OCI-LY3 (cell line): ENCODE results near the gene MTHFR.

Experiments
- H2AFZ ChIP-seq: fragments of 200-600, 300-600 bp; shearing (Covaris generic); 2 replicates; pipeline ENCODE4 v1.6.0; 2014; ENCODE audit warnings: antibody characterized with exemption, low read depth, low read length
- H3K27ac ChIP-seq: fragments of 200-600, 300-600 bp; sonication (generic); 2 replicates; pipeline ENCODE4 v1.5.1; 2014; ENCODE audit warnings: mild to moderate bottlenecking, low read length, moderate library complexity, mixed read lengths
- H3K27me3 ChIP-seq: fragments of 200-600, 300-600 bp; sonication (generic); 2 replicates; pipeline ENCODE4 v1.6.1; 2014; ENCODE audit warnings: low read depth, low read length, mixed read lengths
- H3K36me3 ChIP-seq: fragments of 200-600, 300-600 bp; sonication (generic); replicated peaks from 2 replicates; pipeline ENCODE3; 2014; ENCODE audit warnings: low read depth, low read length, mixed read lengths
- H3K4me1 ChIP-seq: fragments of 300-600, 200-600 bp; sonication (generic); 2 replicates; pipeline ENCODE4 v1.6.1; 2014; ENCODE audit warnings: low read length, mixed read lengths
- H3K4me2 ChIP-seq: fragments of 200-600, 300-600 bp; sonication (generic); 2 replicates; pipeline ENCODE4 v1.6.1; 2014; ENCODE audit warnings: low read length, mixed read lengths
- H3K4me3 ChIP-seq: fragments of 300-600, 200-600 bp; sonication (generic); 2 replicates; pipeline ENCODE4 v1.5.1; 2014; ENCODE audit warnings: antibody characterized with exemption, mild to moderate bottlenecking, low read length, moderate library complexity
- H3K79me2 ChIP-seq: fragments of 300-600, 200-600 bp; shearing (Covaris generic); 2 replicates; pipeline ENCODE4 v1.6.1; 2014; ENCODE audit warnings: mild to moderate bottlenecking, low read length, mixed read lengths
- H3K9ac ChIP-seq: fragments of 300-600, 200-600 bp; shearing (Covaris generic); 2 replicates; pipeline ENCODE4 v1.6.0; 2014; ENCODE audit warnings: mild to moderate bottlenecking, low read length, moderate library complexity
- H3K9me3 ChIP-seq: fragments of 200-600, 300-600 bp; shearing (Covaris generic); 2 replicates; pipeline ENCODE4 v1.6.1; 2014; ENCODE audit warnings: low read length, mixed read lengths; ENCODE audit not compliant: insufficient read depth
- H4K20me1 ChIP-seq: fragments of 200-600, 300-600 bp; sonication (generic); 2 replicates; pipeline ENCODE4 v1.6.1; 2016; ENCODE audit warnings: low read length, mixed read lengths; ENCODE audit not compliant: insufficient read depth
- CTCF ChIP-seq: fragments of 200-600, 300-600 bp; sonication (generic); IDR thresholded peaks from 2 replicates; pipeline ENCODE4 v1.5.1; 2014; ENCODE audit warnings: antibody characterized with exemption, low read length, low read depth
- EZH2phosphoT487 ChIP-seq: fragments of 200-600 bp; shearing (Covaris generic); IDR thresholded peaks from 2 replicates; pipeline ENCODE4 v1.6.1; 2018; ENCODE audit warnings: antibody characterized with exemption, mixed run types, low read depth

Gene MTHFR

GRCh38 chr1:11744287-11744686, 61.5 kb downstream of the MTHFR start:
- H3K9ac ChIP-seq: no peak overlapping the region
- no peaks in the 10 kb centered on the region for H3K9me3 ChIP-seq
- no peak overlapping the region for H2AFZ ChIP-seq
- H3K4me2 ChIP-seq: no peak overlapping the region
- no peaks in the 10 kb centered on the region for H4K20me1 ChIP-seq
- H3K36me3 ChIP-seq: no peaks in the 10 kb centered on the region
- H3K27ac ChIP-seq: no peak overlapping the region
- no peaks in the 10 kb centered on the region for H3K27me3 ChIP-seq
- no peaks in the 10 kb centered on the region for H3K79me2 ChIP-seq
- TF ChIP-seq EZH2phosphoT487 (no peak), CTCF (no peak)
- H3K4me3 ChIP-seq: no peak overlapping the region
- no peaks in the 10 kb centered on the region for H3K4me1 ChIP-seq

- Histone ChIP-seq H4K20me1 (no peaks in the 10 kb centered on the region), H2AFZ (no peak overlapping the region), H3K79me2 (no peaks in the 10 kb centered on the region), H3K4me1 (peaks cover 4% of the 10 kb centered on the region), H3K4me2 (no peak overlapping the region), H3K9ac (no peak overlapping the region), H3K4me3 (no peak overlapping the region), H3K27me3 (no peaks in the 10 kb centered on the region), H3K27ac (no peak overlapping the region), H3K9me3 (no peaks in the 10 kb centered on the region), H3K36me3 (no peaks in the 10 kb centered on the region)
- TF ChIP-seq EZH2phosphoT487: no peak
- no peak for TF ChIP-seq CTCF
Measured at GRCh38 chr1:11741919-11742558, 63.7 kb downstream of the MTHFR start.

DNA sequence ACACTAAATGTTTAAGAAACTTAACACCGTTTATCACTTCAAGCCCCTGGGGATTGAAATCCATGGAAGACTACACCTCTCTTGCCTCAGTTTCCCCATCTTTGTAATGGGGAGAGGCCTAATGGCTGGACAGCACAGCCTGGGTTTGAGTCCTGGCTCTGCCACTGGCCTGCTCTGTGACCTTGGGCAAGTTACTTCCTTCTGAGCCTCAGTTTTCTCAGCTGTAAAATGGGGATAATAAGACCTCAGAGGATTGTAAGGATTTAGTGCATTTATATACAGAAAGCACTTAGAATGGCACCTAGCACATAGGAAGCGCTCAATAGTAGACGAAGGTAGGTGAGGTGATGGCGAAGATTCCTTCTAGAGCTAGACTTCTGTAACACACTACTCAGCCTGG, 64.3 kb downstream of the MTHFR start:
- Histone ChIP-seq H3K36me3 (no peaks in the 10 kb centered on the region), H3K27me3 (no peaks in the 10 kb centered on the region), H3K4me3 (no peak overlapping the region), H3K9me3 (no peaks in the 10 kb centered on the region), H3K79me2 (no peaks in the 10 kb centered on the region), H4K20me1 (no peaks in the 10 kb centered on the region), H3K4me1 (peaks cover 8% of the 10 kb centered on the region), H3K27ac (no peak overlapping the region), H2AFZ (no peak overlapping the region), H3K4me2 (no peak overlapping the region), H3K9ac (no peak overlapping the region)
- TF ChIP-seq CTCF (no peak), EZH2phosphoT487 (no peak)

GRCh38 chr1:11740258-11741192, 65.2 kb downstream of the MTHFR start:
- no peaks in the 10 kb centered on the region for H3K36me3 ChIP-seq
- no peak overlapping the region for H3K4me3 ChIP-seq
- no peaks in the 10 kb centered on the region for H4K20me1 ChIP-seq
- H2AFZ ChIP-seq: no peak overlapping the region
- no peaks in the 10 kb centered on the region for H3K9me3 ChIP-seq
- peaks cover 10% of the 10 kb centered on the region for H3K4me1 ChIP-seq
- H3K9ac ChIP-seq: no peak overlapping the region
- no peaks in the 10 kb centered on the region for H3K27me3 ChIP-seq
- H3K79me2 ChIP-seq: no peaks in the 10 kb centered on the region
- no peak for TF ChIP-seq EZH2phosphoT487
- TF ChIP-seq CTCF: no peak
- no peak overlapping the region for H3K27ac ChIP-seq
- no peak overlapping the region for H3K4me2 ChIP-seq
